SK-N-SH treated with all-trans-retinoic acid at 6 μM for 48 hours (cell line): Measurements from ENCODE around the gene SRRM2.
A peak's percentile ranks its signal among the peaks of the same experiment; 100 is the strongest.

Experiments used
- ATAC-seq: fragments of 200-7000 bp; cut with Tn5 transposase; 3 replicates; pipeline ENCODE4 v1.9.1; 2020; ENCODE audit warnings: mild to moderate bottlenecking, moderate library complexity
- ARNTL ChIP-seq: fragments of 450-650 bp; formaldehyde crosslinking; IDR thresholded peaks from 2 replicates; pipeline ENCODE4 v1.5.0; 2020; ENCODE audit warnings: low read depth, mild to moderate bottlenecking, moderate library complexity, borderline replicate concordance
- BACH2 ChIP-seq: fragments of 250-450 bp; sonication (Bioruptor Pico); IDR thresholded peaks from 2 replicates; pipeline ENCODE4 v1.9.0; 2021; ENCODE audit warnings: mild to moderate bottlenecking, borderline replicate concordance
- CSDC2 ChIP-seq: fragments of 250-450 bp; sonication (Bioruptor Pico); IDR thresholded peaks from 2 replicates; pipeline ENCODE4 v1.5.0; 2020; ENCODE audit warnings: mild to moderate bottlenecking, moderate library complexity
- CSRNP3 ChIP-seq: fragments of 250-450 bp; sonication (Bioruptor Pico); IDR thresholded peaks from 2 replicates; pipeline ENCODE4 v1.5.1; 2021; ENCODE audit warnings: mild to moderate bottlenecking, moderate library complexity
- ESRRG ChIP-seq: fragments of 250-450 bp; sonication (Bioruptor Pico); IDR thresholded peaks from 2 replicates; pipeline ENCODE4 v1.6.1; 2021; ENCODE audit warnings: mild to moderate bottlenecking
- GLIS3 ChIP-seq: fragments of 250-450 bp; sonication (Bioruptor Pico); IDR thresholded peaks from 2 replicates; pipeline ENCODE4 v1.5.0; 2020; ENCODE audit warnings: mild to moderate bottlenecking, moderate library complexity
- ISL1 ChIP-seq: fragments of 250-450 bp; sonication (Bioruptor Pico); IDR thresholded peaks from 2 replicates; pipeline ENCODE4 v2.1.2; 2022; ENCODE audit warnings: mild to moderate bottlenecking, moderate library complexity
- OSR1 ChIP-seq: fragments of 250-450 bp; sonication (Bioruptor Pico); IDR thresholded peaks from 2 replicates; pipeline ENCODE4 v1.8.0; 2022; ENCODE audit warnings: moderate library complexity, mild to moderate bottlenecking, inconsistent platforms
- PPARA ChIP-seq: fragments of 250-450 bp; sonication (Bioruptor Pico); IDR thresholded peaks from 2 replicates; pipeline ENCODE4 v1.5.0; 2020; ENCODE audit warnings: mild to moderate bottlenecking, borderline replicate concordance
- RARB ChIP-seq: fragments of 250-450 bp; sonication (Bioruptor Pico); IDR thresholded peaks from 2 replicates; pipeline ENCODE4 v1.8.0; 2021; ENCODE audit warnings: mild to moderate bottlenecking, moderate library complexity
- SNAI2 ChIP-seq: fragments of 250-450 bp; sonication (Bioruptor Pico); IDR thresholded peaks from 2 replicates; pipeline ENCODE4 v1.5.0; 2020; ENCODE audit warnings: mild to moderate bottlenecking, moderate library complexity
- TCF4 ChIP-seq: fragments of 250-450 bp; sonication (Bioruptor Pico); IDR thresholded peaks from 2 replicates; pipeline ENCODE4 v1.8.0; 2021; ENCODE audit warnings: mild to moderate bottlenecking, moderate library complexity, borderline replicate concordance
- TOX ChIP-seq: fragments of 250-450 bp; sonication (Bioruptor Pico); IDR thresholded peaks from 2 replicates; pipeline ENCODE4 v1.8.0; 2021; ENCODE audit warnings: mild to moderate bottlenecking, moderate library complexity, borderline replicate concordance
- ZC3H10 ChIP-seq: fragments of 250-450 bp; sonication (Bioruptor Pico); IDR thresholded peaks from 2 replicates; pipeline ENCODE4 v1.5.1; 2021; ENCODE audit warnings: mild to moderate bottlenecking, moderate library complexity
- ZFP3 ChIP-seq: fragments of 250-450 bp; sonication (Bioruptor Pico); IDR thresholded peaks from 2 replicates; pipeline ENCODE4 v1.5.0; 2020; ENCODE audit warnings: mild to moderate bottlenecking, moderate library complexity
- ZFP30 ChIP-seq: fragments of 450-650 bp; formaldehyde crosslinking; IDR thresholded peaks from 2 replicates; pipeline ENCODE4 v1.5.0; 2022; ENCODE audit warnings: mild to moderate bottlenecking, moderate library complexity
- ZNF565 ChIP-seq: fragments of 450-650 bp; formaldehyde crosslinking; conservative IDR thresholded peaks from 2 replicates; pipeline ENCODE4 v1.5.0; 2020; ENCODE audit warnings: low read depth, mild to moderate bottlenecking, moderate library complexity
- ZNF70 ChIP-seq: fragments of 450-650 bp; formaldehyde crosslinking; IDR thresholded peaks from 2 replicates; pipeline ENCODE4 v1.5.0; 2020; ENCODE audit warnings: mild to moderate bottlenecking, moderate library complexity
- TF ChIP-seq, protein P1 (sequence below): fragments of 250-450 bp; sonication (Bioruptor Pico); IDR thresholded peaks from 2 replicates; pipeline ENCODE4 v1.8.0; 2021; ENCODE audit warnings: low read depth, mild to moderate bottlenecking, moderate library complexity, borderline replicate concordance
- TF ChIP-seq, protein P2 (sequence below): fragments of 250-450 bp; sonication (Bioruptor Pico); IDR thresholded peaks from 2 replicates; pipeline ENCODE4 v1.8.0; 2020; ENCODE audit warnings: mild to moderate bottlenecking, moderate library complexity, borderline replicate concordance
- TF ChIP-seq, protein P3 (sequence below): fragments of 250-450 bp; sonication (Bioruptor Pico); IDR thresholded peaks from 2 replicates; pipeline ENCODE4 v1.5.0; 2020; ENCODE audit warnings: mild to moderate bottlenecking, moderate library complexity

Gene SRRM2

DNA sequence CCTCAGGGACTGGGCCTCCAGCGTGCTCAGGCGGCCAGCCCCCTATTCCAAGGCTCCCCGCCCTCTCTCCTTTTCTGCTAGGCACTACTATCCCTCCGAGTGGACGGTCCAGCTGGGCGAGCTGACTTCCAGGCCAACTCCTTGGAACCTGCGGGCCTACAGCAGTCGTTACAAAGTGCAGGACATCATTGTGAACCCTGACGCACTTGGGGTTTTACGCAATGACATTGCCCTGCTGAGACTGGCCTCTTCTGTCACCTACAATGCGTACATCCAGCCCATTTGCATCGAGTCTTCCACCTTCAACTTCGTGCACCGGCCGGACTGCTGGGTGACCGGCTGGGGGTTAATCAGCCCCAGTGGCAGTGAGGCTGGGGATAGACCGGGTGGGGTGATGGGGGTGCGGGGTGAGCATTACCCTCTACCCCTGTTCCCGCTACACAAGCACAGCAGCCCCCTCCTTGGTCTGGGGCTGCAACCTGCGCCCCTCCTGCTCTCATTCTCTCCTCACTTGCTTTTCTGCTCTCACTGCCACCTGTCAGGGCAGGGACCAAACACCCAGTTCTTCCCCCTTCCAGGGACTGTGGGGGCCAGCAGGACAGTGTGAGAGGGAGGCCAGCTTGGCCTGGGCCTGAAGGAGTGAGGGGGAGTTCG lies 46.9 kb downstream of the SRRM2 start:
- ATAC-seq = no peak
- TF ChIP-seq SNAI2 (CRISPR knock-in tag) (no peak), ISL1 (CRISPR knock-in tag) (no peak), ESRRG (CRISPR knock-in tag) (no peak), ZC3H10 (CRISPR knock-in tag) (no peak), RARB (CRISPR knock-in tag) (no peak), CSRNP3 (no peak), TOX (CRISPR knock-in tag) (no peak), OSR1 (CRISPR knock-in tag) (no peak), ZFP30 (CRISPR knock-in tag) (no peak), PPARA (CRISPR knock-in tag) (no peak), ZNF565 (CRISPR knock-in tag) (no peak)
- TF ChIP-seq, protein P1, sequence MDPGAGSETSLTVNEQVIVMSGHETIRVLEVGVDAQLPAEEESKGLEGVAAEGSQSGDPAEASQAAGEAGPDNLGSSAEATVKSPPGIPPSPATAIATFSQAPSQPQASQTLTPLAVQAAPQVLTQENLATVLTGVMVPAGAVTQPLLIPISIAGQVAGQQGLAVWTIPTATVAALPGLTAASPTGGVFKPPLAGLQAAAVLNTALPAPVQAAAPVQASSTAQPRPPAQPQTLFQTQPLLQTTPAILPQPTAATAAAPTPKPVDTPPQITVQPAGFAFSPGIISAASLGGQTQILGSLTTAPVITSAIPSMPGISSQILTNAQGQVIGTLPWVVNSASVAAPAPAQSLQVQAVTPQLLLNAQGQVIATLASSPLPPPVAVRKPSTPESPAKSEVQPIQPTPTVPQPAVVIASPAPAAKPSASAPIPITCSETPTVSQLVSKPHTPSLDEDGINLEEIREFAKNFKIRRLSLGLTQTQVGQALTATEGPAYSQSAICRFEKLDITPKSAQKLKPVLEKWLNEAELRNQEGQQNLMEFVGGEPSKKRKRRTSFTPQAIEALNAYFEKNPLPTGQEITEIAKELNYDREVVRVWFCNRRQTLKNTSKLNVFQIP (CRISPR knock-in tag) = no peak
- TF ChIP-seq, protein P2, sequence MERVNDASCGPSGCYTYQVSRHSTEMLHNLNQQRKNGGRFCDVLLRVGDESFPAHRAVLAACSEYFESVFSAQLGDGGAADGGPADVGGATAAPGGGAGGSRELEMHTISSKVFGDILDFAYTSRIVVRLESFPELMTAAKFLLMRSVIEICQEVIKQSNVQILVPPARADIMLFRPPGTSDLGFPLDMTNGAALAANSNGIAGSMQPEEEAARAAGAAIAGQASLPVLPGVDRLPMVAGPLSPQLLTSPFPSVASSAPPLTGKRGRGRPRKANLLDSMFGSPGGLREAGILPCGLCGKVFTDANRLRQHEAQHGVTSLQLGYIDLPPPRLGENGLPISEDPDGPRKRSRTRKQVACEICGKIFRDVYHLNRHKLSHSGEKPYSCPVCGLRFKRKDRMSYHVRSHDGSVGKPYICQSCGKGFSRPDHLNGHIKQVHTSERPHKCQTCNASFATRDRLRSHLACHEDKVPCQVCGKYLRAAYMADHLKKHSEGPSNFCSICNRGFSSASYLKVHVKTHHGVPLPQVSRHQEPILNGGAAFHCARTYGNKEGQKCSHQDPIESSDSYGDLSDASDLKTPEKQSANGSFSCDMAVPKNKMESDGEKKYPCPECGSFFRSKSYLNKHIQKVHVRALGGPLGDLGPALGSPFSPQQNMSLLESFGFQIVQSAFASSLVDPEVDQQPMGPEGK (CRISPR knock-in tag) = no peak
- TF ChIP-seq, protein P3, sequence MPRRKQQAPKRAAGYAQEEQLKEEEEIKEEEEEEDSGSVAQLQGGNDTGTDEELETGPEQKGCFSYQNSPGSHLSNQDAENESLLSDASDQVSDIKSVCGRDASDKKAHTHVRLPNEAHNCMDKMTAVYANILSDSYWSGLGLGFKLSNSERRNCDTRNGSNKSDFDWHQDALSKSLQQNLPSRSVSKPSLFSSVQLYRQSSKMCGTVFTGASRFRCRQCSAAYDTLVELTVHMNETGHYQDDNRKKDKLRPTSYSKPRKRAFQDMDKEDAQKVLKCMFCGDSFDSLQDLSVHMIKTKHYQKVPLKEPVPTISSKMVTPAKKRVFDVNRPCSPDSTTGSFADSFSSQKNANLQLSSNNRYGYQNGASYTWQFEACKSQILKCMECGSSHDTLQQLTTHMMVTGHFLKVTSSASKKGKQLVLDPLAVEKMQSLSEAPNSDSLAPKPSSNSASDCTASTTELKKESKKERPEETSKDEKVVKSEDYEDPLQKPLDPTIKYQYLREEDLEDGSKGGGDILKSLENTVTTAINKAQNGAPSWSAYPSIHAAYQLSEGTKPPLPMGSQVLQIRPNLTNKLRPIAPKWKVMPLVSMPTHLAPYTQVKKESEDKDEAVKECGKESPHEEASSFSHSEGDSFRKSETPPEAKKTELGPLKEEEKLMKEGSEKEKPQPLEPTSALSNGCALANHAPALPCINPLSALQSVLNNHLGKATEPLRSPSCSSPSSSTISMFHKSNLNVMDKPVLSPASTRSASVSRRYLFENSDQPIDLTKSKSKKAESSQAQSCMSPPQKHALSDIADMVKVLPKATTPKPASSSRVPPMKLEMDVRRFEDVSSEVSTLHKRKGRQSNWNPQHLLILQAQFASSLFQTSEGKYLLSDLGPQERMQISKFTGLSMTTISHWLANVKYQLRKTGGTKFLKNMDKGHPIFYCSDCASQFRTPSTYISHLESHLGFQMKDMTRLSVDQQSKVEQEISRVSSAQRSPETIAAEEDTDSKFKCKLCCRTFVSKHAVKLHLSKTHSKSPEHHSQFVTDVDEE = no peak
- TF ChIP-seq, all 23 proteins: peak for 0

DNA sequence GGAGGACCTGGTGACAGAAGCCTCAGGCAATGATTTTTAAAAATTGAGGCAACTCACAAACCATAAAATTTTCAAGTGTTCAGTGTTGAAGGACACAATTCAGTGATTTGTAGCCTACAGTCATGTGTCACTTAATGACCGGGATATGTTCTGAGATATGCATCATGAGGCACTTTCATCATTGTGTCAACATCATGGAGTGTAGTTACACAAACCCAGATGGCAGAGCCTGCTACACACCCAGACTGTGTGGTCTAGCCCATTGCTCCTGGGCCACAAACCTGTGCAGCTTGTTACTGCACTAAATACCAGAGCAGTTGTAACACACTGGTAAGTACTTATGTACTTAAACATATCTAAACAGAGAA lies 47.4 kb downstream of the SRRM2 start:
- TF ChIP-seq TCF4 = peak; percentile 39; the same call in 1 of the 2 replicates
- TF ChIP-seq, protein P2 (CRISPR knock-in tag) = no peak
- no peak; the same call in 2 of the 3 replicates for ATAC-seq

DNA sequence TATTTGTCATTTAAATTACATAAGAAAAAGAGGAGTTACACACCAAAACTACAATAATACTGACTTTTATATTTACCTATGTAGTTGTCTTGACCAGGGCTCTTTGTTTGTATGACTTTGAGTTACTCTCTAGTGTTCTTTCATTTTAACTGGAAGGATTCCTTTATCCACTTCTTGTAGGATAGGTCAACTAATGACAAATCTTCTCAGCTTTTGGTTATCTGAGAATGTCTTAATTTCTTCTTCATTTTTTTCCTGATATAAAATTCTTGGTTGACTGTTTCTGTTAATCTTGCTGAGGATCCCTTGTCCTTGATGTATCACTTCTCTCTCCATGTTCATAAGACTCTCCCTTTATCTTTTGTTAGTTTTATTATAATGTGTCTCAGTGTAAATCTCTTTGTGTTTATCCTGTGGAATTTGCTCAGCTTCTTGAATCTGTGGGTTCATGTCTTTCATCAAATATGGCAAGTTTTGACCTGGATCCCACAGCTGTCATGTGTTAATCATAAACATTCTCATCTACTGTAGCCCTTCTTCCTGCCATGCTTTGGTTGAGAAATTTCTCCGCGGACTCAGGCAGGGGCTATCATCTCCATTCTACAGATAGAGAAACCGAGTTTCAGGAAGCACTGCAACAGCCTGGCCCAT lies 51.2 kb downstream of the SRRM2 start:
- no peak for ATAC-seq
- no peak for TF ChIP-seq ESRRG (CRISPR knock-in tag)
- no peak for TF ChIP-seq ZFP3 (CRISPR knock-in tag)
- no peak for TF ChIP-seq ZNF565 (CRISPR knock-in tag)
- TF ChIP-seq CSDC2 (CRISPR knock-in tag) = no peak
- no peak for TF ChIP-seq ARNTL (CRISPR knock-in tag)
- TF ChIP-seq, protein P3 = no peak
- TF ChIP-seq BACH2 (CRISPR knock-in tag) = no peak
- TF ChIP-seq, protein P2 (CRISPR knock-in tag) = no peak
- TF ChIP-seq TOX (CRISPR knock-in tag) = no peak
- TF ChIP-seq PPARA (CRISPR knock-in tag) = no peak
- no peak for TF ChIP-seq ZNF70 (CRISPR knock-in tag)
- TF ChIP-seq OSR1 (CRISPR knock-in tag) = no peak
- TF ChIP-seq ZC3H10 (CRISPR knock-in tag) = no peak
- no peak for TF ChIP-seq GLIS3 (CRISPR knock-in tag)
- TF ChIP-seq ZFP30 (CRISPR knock-in tag) = no peak
- no peak for TF ChIP-seq SNAI2 (CRISPR knock-in tag)
- no peak for TF ChIP-seq TCF4
- TF ChIP-seq RARB (CRISPR knock-in tag) = no peak
